DOHH2 (cell line): Measurements from ENCODE around the gene PKHD1.

Experiments
- H3F3A ChIP-seq: fragments of 200-600 bp; sonication (generic), shearing (Covaris generic); 2 replicates; pipeline ENCODE4 v1.6.0; 2016; ENCODE audit warnings: antibody characterized with exemption, mild to moderate bottlenecking; ENCODE audit not compliant: control insufficient read depth, insufficient read depth
- H3K27ac ChIP-seq: fragments of 200-600 bp; sonication (generic); 2 replicates; pipeline ENCODE4 v1.5.1; 2014; ENCODE audit warnings: low read depth, mild to moderate bottlenecking, low read length, moderate library complexity
- H3K27me3 ChIP-seq: fragments of 200-600 bp; sonication (generic); 2 replicates; pipeline ENCODE4 v1.6.1; 2014; ENCODE audit warnings: mild to moderate bottlenecking, low read length, mixed read lengths; ENCODE audit not compliant: control insufficient read depth
- H3K36me3 ChIP-seq: fragments of 200-600 bp; sonication (generic); 2 replicates; pipeline ENCODE4 v1.6.1; 2014; ENCODE audit warnings: mild to moderate bottlenecking, low read length, moderate library complexity, mixed read lengths; ENCODE audit not compliant: control insufficient read depth
- H3K4me1 ChIP-seq: fragments of 200-600 bp; sonication (generic); 2 replicates; pipeline ENCODE4 v1.6.1; 2014; ENCODE audit warnings: mild to moderate bottlenecking, low read length, mixed read lengths; ENCODE audit not compliant: control insufficient read depth
- H3K4me2 ChIP-seq: fragments of 200-600 bp; sonication (generic); 2 replicates; pipeline ENCODE4 v1.6.0; 2014; ENCODE audit warnings: mild to moderate bottlenecking, low read length, moderate library complexity
- H3K4me3 ChIP-seq: fragments of 200-600 bp; sonication (generic); 2 replicates; pipeline ENCODE4 v1.5.1; 2014; ENCODE audit warnings: mild to moderate bottlenecking, low read length, mixed read lengths
- H3K79me2 ChIP-seq: fragments of 200-600 bp; sonication (generic); 2 replicates; pipeline ENCODE4 v1.6.1; 2014; ENCODE audit warnings: mild to moderate bottlenecking, low read length, mixed read lengths; ENCODE audit not compliant: control insufficient read depth
- H3K9me2 ChIP-seq: fragments of 200-600 bp; sonication (generic); replicated peaks from 2 replicates; pipeline ENCODE4 v1.6.1; 2014; ENCODE audit warnings: mild to moderate bottlenecking, low read length, mixed read lengths; ENCODE audit not compliant: control insufficient read depth
- H3K9me3 ChIP-seq: fragments of 200-600 bp; sonication (generic); 2 replicates; pipeline ENCODE4 v1.6.1; 2014; ENCODE audit warnings: antibody characterized with exemption, low read length, mixed read lengths; ENCODE audit not compliant: control insufficient read depth, insufficient read depth
- H4K20me1 ChIP-seq: fragments of 200-600 bp; sonication (generic); 2 replicates; pipeline ENCODE4 v1.6.0; 2014; ENCODE audit warnings: low read depth, mild to moderate bottlenecking, antibody characterized with exemption, low read length, moderate library complexity; ENCODE audit not compliant: control insufficient read depth, insufficient read depth
- EZH2phosphoT487 ChIP-seq: fragments of 200-600 bp; sonication (generic); IDR thresholded peaks from 2 replicates; pipeline ENCODE4 v1.6.1; 2017; ENCODE audit warnings: borderline replicate concordance, mild to moderate bottlenecking, antibody characterized with exemption, low read length, moderate library complexity, mixed read lengths
- TF ChIP-seq, protein P1 (sequence below): fragments of 200-600 bp; sonication (generic); IDR thresholded peaks from one replicate; pipeline ENCODE4 v1.5.1; 2014; ENCODE audit warnings: antibody characterized with exemption, mild to moderate bottlenecking, low read depth, low read length; ENCODE audit not compliant: poor library complexity, severe bottlenecking

PKHD1 gene

DNA sequence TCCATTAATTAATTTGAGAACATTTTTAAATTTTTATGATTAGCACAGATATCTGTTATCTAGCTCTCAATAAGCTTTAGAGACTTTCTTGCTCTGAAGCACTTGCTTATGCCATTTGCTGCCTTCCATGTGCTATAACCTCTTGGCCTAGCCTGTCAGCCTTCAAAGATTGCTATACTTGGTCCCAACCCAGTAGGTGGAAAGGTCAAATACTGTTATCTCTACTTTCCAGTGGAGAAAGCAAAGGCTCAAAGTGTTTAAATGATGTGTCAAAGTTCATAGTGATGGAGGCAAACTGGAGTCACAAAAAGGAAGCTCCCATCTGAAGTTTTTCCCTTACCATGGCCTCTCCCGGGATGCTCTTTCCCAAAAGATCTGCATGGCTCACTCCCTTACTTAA is 125.1 kb downstream of the PKHD1 start:
- TF ChIP-seq EZH2phosphoT487: no peak
- TF ChIP-seq, protein P1, sequence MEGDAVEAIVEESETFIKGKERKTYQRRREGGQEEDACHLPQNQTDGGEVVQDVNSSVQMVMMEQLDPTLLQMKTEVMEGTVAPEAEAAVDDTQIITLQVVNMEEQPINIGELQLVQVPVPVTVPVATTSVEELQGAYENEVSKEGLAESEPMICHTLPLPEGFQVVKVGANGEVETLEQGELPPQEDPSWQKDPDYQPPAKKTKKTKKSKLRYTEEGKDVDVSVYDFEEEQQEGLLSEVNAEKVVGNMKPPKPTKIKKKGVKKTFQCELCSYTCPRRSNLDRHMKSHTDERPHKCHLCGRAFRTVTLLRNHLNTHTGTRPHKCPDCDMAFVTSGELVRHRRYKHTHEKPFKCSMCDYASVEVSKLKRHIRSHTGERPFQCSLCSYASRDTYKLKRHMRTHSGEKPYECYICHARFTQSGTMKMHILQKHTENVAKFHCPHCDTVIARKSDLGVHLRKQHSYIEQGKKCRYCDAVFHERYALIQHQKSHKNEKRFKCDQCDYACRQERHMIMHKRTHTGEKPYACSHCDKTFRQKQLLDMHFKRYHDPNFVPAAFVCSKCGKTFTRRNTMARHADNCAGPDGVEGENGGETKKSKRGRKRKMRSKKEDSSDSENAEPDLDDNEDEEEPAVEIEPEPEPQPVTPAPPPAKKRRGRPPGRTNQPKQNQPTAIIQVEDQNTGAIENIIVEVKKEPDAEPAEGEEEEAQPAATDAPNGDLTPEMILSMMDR: no peak
- no peaks in the 10 kb centered on the region for H3F3A ChIP-seq
- no peak overlapping the region for H3K27ac ChIP-seq
- H3K4me3 ChIP-seq: no peak overlapping the region
- H3K27me3 ChIP-seq: peaks cover 12% of the 10 kb centered on the region
- no peak overlapping the region for H3K4me2 ChIP-seq
- H3K4me1 ChIP-seq: no peaks in the 10 kb centered on the region
- no peaks in the 10 kb centered on the region for H3K9me2 ChIP-seq
- H3K79me2 ChIP-seq: no peaks in the 10 kb centered on the region
- no peaks in the 10 kb centered on the region for H3K36me3 ChIP-seq
- H4K20me1 ChIP-seq: no peaks in the 10 kb centered on the region
- no peaks in the 10 kb centered on the region for H3K9me3 ChIP-seq

DNA sequence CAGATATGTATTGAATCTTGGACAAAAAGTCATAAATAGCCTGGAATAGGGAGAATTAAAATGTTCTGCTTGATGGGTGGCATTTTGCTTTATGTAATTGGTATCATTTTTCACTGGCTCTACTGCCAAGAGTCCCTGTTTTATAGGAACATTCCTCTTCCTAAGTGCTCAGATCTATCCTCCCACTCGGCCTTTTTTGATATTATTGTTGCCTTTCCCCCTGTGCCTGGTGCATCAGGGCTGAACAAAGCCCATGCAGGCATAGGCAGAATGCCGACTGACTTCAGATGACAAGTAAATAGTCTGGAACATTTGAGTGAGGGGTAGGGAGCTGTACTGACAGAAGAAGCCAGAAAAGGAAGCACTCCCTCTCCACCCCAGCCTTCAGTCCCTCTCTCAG is 127.0 kb downstream of the PKHD1 start:
- H3K9me3 ChIP-seq: no peaks in the 10 kb centered on the region
- no peak overlapping the region for H3K4me3 ChIP-seq
- H4K20me1 ChIP-seq: no peaks in the 10 kb centered on the region
- H3K27ac ChIP-seq: no peak overlapping the region
- no peaks in the 10 kb centered on the region for H3F3A ChIP-seq
- no peaks in the 10 kb centered on the region for H3K36me3 ChIP-seq
- no peak overlapping the region for H3K4me2 ChIP-seq
- no peaks in the 10 kb centered on the region for H3K4me1 ChIP-seq
- H3K9me2 ChIP-seq: no peaks in the 10 kb centered on the region
- H3K79me2 ChIP-seq: no peaks in the 10 kb centered on the region
- TF ChIP-seq, protein P1: no peak
- no peak for TF ChIP-seq EZH2phosphoT487
- H3K27me3 ChIP-seq: peaks cover 10% of the 10 kb centered on the region

DNA sequence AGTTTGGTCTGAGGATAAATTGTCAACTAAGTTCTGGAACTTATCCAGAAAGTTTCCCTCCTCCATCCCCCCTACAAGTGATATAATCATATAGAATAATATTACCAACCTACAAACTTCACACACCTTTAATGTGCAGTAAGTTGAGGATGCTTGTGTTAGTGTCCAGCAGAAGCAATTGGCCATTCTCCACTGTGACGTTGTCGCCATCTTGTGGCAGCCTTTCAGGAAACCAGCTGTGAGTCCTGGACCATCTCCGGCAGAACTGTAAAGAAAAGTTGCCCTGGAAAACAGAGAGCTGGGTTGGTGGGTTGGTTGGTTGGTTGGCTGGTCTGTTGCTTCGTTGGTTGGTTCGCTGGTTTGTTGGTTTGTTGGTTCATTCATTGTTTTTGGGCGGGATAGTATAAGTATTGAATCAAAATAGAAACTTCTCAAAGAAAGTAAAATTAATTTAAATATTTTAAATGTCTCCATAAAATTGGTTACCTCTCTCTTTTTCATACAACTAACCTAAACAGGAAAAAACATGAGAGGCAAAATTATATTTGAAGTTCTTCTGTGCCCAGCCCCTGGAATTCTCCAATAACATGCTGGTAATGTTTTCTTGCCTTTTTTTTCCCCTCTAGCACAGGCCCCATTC is 127.5 kb downstream of the PKHD1 start:
- Histone ChIP-seq H3K36me3 (no peaks in the 10 kb centered on the region), H3K4me1 (no peaks in the 10 kb centered on the region), H4K20me1 (no peaks in the 10 kb centered on the region), H3K9me2 (no peaks in the 10 kb centered on the region), H3K4me2 (no peak overlapping the region), H3K27me3 (peaks cover 10% of the 10 kb centered on the region), H3F3A (no peaks in the 10 kb centered on the region), H3K4me3 (no peak overlapping the region), H3K9me3 (no peaks in the 10 kb centered on the region), H3K79me2 (no peaks in the 10 kb centered on the region), H3K27ac (no peak overlapping the region)
- TF ChIP-seq, protein P1: peak; percentile 81
- no peak for TF ChIP-seq EZH2phosphoT487
